A549 (cell line): ENCODE results near the gene IFNLR1.

Experiments used
- CTCF ChIP-seq: fragments of >200 bp; sonication (Bioruptor Twin); formaldehyde crosslinking; IDR thresholded peaks from 3 replicates; pipeline ENCODE4 v1.5.1; 2016
- EP300 ChIP-seq, 2 experiments: fragments of >200 bp; sonication (Bioruptor Twin); formaldehyde crosslinking; IDR thresholded peaks; 2 replicates in 1 of 2; 3 replicates in 1 of 2; pipeline ENCODE4 v1.6.1; 2016 to 2017
- HDAC2 ChIP-seq: fragments of 200-600 bp; sonication (generic); IDR thresholded peaks from 2 replicates; pipeline ENCODE4 v1.6.1; 2016
- MAX ChIP-seq: IDR thresholded peaks from 2 replicates; pipeline ENCODE4 v1.6.1; 2012
- POLR2A ChIP-seq: IDR thresholded peaks from 2 replicates; pipeline ENCODE4 v1.6.1; 2012; ENCODE audit warnings: mild to moderate bottlenecking, low read length
- RAD21 ChIP-seq, 2 experiments: fragments of >200 bp in 1 of 2; sonication (Bioruptor Twin) in 1 of 2; formaldehyde crosslinking in 1 of 2; IDR thresholded peaks in 1 of 2; conservative IDR thresholded peaks in 1 of 2; 2 replicates in 1 of 2; 3 replicates in 1 of 2; pipeline ENCODE4 v1.6.1; 2012 to 2018; ENCODE audit warnings: inconsistent platforms in 1 of 2
- RFX5 ChIP-seq: fragments of 450-650 bp; IDR thresholded peaks from 2 replicates; pipeline ENCODE4 v1.7.1; 2014; ENCODE audit warnings: antibody characterized with exemption, mild to moderate bottlenecking, moderate library complexity
- ZC3H11A ChIP-seq: fragments of 450-650 bp; IDR thresholded peaks from 2 replicates; pipeline ENCODE4 v1.6.1; 2014; ENCODE audit warnings: antibody characterized with exemption, mild to moderate bottlenecking

- TF ChIP-seq CTCF: no peak
- TF ChIP-seq MAX: no peak
- no peak for TF ChIP-seq POLR2A
- no peak for TF ChIP-seq RAD21 (conservative IDR thresholded peaks at IDR 0.05 in 1 of 2, IDR thresholded peaks at IDR 0.05 in 1 of 2)
- no peak for TF ChIP-seq HDAC2
- TF ChIP-seq EP300 (IDR thresholded peaks at IDR 0.05): no peak
- TF ChIP-seq ZC3H11A: no peak
- TF ChIP-seq RFX5: no peak
Observed at GRCh38 chr1:24127801-24128363, 59.2 kb downstream of the IFNLR1 start.
